ENCODE data around the gene TMEM91. TPM values are rescaled to one million over a fixed set of nuclear protein-coding genes. Genes with fewer than 3 reads are reported as not detected.

The TMEM91 gene
- total and polyA plus RNA-seq, 2 of the 13 experiments (the other 11 are each of a cell fraction or from before 2014, with no cell fraction given): 6.3 to 10.3 TPM

DNA sequence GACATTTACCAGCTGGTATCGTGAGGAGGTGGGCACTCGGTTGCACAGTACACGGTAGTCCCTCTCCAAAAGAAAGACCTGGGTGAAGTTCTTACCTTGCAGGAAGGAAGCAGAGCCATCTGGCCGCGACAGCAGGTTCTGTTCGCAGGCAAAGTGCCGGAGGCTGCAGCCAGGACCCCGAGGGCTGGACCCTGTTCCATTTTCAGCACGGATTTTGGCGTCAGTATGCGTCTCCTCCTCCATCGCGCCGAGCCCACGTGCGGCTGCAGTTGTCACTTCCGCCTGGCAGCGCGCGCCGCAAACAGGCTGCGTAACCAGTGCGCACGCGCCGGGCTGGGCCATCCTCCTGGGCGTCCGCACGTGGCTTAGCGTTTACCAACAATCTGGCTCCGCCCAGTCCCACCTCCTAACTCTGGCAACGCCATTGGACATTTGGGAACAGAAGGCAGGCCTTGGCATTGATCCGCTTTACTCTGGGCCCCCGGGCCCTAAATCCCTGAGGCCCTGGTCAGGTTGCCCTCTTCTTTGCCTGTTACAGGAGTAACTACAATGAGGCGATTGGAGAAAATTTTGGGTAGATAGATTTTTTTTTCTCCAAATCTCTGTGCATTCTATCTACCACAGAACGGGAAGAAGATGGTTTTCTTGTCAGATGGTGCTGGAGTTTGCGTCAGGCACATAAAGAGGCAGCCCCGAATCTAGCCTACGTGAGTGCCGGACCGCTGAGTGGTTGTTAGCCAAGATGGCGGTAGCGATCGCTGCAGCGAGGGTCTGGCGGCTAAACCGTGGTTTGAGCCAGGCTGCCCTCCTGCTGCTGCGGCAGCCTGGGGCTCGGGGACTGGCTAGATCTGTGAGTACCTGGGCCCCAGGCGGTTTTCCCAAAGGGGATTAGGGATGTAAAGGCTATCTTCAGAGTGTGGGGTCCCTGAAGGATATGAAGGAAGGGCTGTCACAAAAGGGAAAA, 21.0 kb downstream of the TMEM91 start, which contains the start of the genes BCKDHA and EXOSC5 (continued):
- TF ChIP-seq, protein P1, sequence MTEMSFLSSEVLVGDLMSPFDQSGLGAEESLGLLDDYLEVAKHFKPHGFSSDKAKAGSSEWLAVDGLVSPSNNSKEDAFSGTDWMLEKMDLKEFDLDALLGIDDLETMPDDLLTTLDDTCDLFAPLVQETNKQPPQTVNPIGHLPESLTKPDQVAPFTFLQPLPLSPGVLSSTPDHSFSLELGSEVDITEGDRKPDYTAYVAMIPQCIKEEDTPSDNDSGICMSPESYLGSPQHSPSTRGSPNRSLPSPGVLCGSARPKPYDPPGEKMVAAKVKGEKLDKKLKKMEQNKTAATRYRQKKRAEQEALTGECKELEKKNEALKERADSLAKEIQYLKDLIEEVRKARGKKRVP (CRISPR knock-in tag; IDR thresholded peaks at IDR 0.05): 0 out of 4 replicates have a peak, but pooled peaks of 1 of the 2 experiments have one; percentile 17
- peak; percentile 93 for TF ChIP-seq ASH2L (IDR thresholded peaks at IDR 0.05; ENCODE audit: insufficient read length, low read depth, low read length)
- no peak for TF ChIP-seq DNMT3B (CRISPR knock-in tag; conservative IDR thresholded peaks at IDR 0.05)
- TF ChIP-seq RFXANK (CRISPR knock-in tag; IDR thresholded peaks at IDR 0.05): no peak; the same call in 1 of the 2 replicates
- no peak for TF ChIP-seq MTF2 (CRISPR knock-in tag; IDR thresholded peaks at IDR 0.05; ENCODE audit: borderline replicate concordance)
- TF ChIP-seq SRY (CRISPR knock-in tag; IDR thresholded peaks at IDR 0.05): no peak; the same call in 1 of the 2 replicates
- no peak for TF ChIP-seq ZNF121 (CRISPR knock-in tag; IDR thresholded peaks at IDR 0.05)
- TF ChIP-seq NFIC (IDR thresholded peaks at IDR 0.05; ENCODE audit: low read length): 0 out of 2 replicates have a peak, but pooled peaks have one; percentile 15
- TF ChIP-seq EEA1 (CRISPR knock-in tag; IDR thresholded peaks at IDR 0.05; ENCODE audit: borderline replicate concordance): 0 out of 2 replicates have a peak, but pooled peaks have one; percentile 18
- no peak for TF ChIP-seq EHMT2 (IDR thresholded peaks at IDR 0.05; ENCODE audit: borderline replicate concordance, low read depth, low read length)
- TF ChIP-seq KAT8 (CRISPR knock-in tag; IDR thresholded peaks at IDR 0.05): peak; percentile 89
- no peak for TF ChIP-seq CHD2 (IDR thresholded peaks at IDR 0.05; ENCODE audit: low read depth, low read length)
- TF ChIP-seq, protein P2, sequence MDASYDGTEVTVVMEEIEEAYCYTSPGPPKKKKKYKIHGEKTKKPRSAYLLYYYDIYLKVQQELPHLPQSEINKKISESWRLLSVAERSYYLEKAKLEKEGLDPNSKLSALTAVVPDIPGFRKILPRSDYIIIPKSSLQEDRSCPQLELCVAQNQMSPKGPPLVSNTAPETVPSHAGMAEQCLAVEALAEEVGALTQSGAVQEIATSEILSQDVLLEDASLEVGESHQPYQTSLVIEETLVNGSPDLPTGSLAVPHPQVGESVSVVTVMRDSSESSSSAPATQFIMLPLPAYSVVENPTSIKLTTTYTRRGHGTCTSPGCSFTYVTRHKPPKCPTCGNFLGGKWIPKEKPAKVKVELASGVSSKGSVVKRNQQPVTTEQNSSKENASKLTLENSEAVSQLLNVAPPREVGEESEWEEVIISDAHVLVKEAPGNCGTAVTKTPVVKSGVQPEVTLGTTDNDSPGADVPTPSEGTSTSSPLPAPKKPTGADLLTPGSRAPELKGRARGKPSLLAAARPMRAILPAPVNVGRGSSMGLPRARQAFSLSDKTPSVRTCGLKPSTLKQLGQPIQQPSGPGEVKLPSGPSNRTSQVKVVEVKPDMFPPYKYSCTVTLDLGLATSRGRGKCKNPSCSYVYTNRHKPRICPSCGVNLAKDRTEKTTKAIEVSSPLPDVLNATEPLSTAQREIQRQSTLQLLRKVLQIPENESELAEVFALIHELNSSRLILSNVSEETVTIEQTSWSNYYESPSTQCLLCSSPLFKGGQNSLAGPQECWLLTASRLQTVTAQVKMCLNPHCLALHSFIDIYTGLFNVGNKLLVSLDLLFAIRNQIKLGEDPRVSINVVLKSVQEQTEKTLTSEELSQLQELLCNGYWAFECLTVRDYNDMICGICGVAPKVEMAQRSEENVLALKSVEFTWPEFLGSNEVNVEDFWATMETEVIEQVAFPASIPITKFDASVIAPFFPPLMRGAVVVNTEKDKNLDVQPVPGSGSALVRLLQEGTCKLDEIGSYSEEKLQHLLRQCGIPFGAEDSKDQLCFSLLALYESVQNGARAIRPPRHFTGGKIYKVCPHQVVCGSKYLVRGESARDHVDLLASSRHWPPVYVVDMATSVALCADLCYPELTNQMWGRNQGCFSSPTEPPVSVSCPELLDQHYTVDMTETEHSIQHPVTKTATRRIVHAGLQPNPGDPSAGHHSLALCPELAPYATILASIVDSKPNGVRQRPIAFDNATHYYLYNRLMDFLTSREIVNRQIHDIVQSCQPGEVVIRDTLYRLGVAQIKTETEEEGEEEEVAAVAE (CRISPR knock-in tag; IDR thresholded peaks at IDR 0.05; ENCODE audit: borderline replicate concordance): peak; percentile 76; the same call in 1 of the 2 replicates
- TF ChIP-seq GPBP1L1 (CRISPR knock-in tag; IDR thresholded peaks at IDR 0.05): no peak
- TF ChIP-seq CCAR2 (optimal IDR thresholded peaks at IDR 0.05; ENCODE audit: low read depth, low read length): no peak
- TF ChIP-seq, protein P3, sequence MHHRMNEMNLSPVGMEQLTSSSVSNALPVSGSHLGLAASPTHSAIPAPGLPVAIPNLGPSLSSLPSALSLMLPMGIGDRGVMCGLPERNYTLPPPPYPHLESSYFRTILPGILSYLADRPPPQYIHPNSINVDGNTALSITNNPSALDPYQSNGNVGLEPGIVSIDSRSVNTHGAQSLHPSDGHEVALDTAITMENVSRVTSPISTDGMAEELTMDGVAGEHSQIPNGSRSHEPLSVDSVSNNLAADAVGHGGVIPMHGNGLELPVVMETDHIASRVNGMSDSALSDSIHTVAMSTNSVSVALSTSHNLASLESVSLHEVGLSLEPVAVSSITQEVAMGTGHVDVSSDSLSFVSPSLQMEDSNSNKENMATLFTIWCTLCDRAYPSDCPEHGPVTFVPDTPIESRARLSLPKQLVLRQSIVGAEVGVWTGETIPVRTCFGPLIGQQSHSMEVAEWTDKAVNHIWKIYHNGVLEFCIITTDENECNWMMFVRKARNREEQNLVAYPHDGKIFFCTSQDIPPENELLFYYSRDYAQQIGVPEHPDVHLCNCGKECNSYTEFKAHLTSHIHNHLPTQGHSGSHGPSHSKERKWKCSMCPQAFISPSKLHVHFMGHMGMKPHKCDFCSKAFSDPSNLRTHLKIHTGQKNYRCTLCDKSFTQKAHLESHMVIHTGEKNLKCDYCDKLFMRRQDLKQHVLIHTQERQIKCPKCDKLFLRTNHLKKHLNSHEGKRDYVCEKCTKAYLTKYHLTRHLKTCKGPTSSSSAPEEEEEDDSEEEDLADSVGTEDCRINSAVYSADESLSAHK (CRISPR knock-in tag; IDR thresholded peaks at IDR 0.05; ENCODE audit: borderline replicate concordance): no peak
- TF ChIP-seq NFKB2 (CRISPR knock-in tag; IDR thresholded peaks at IDR 0.05; ENCODE audit: borderline replicate concordance): peak; percentile 88
- peak; percentile 85; the same call in 1 of the 2 replicates for TF ChIP-seq NKX3-1 (CRISPR knock-in tag; IDR thresholded peaks at IDR 0.05)
- no peak for TF ChIP-seq ZNF33A (CRISPR knock-in tag; IDR thresholded peaks at IDR 0.05; ENCODE audit: borderline replicate concordance)

Data from HepG2 (cell line).